HG03280 (cell line): ENCODE data around the gene CCNE1.

Experiments used
- ATAC-seq: cut with Tn5 transposase; IDR thresholded peaks from one replicate; pipeline ENCODE4 v1.9.1; 2021; ENCODE audit warnings: mild to moderate bottlenecking, moderate library complexity; ENCODE audit not compliant: unreplicated experiment

CCNE1 gene

GRCh38 chr19:29842471-29843179 is 30.8 kb downstream of the CCNE1 start:
- no peak for ATAC-seq

GRCh38 chr19:29843180-29844051 is 31.6 kb downstream of the CCNE1 start:
- ATAC-seq = no peak

GRCh38 chr19:29844891-29845573 is 33.2 kb downstream of the CCNE1 start:
- ATAC-seq = peak; percentile 75

- no peak for ATAC-seq
Measured at GRCh38 chr19:29845574-29846176, 33.9 kb downstream of the CCNE1 start.

GRCh38 chr19:29849208-29849607 is 37.4 kb downstream of the CCNE1 start:
- no peak for ATAC-seq

- no peak for ATAC-seq
Measured at GRCh38 chr19:29850482-29850881, 38.7 kb downstream of the CCNE1 start.

GRCh38 chr19:29851769-29852521 is 40.2 kb downstream of the CCNE1 start:
- peak; percentile 72 for ATAC-seq

- no peak for ATAC-seq
Measured at GRCh38 chr19:29854033-29854432, 42.2 kb downstream of the CCNE1 start.

GRCh38 chr19:29855087-29855486 is 43.3 kb downstream of the CCNE1 start:
- no peak for ATAC-seq

GRCh38 chr19:29855741-29856500 is 44.1 kb downstream of the CCNE1 start:
- no peak for ATAC-seq

GRCh38 chr19:29858000-29858596 is 46.3 kb downstream of the CCNE1 start:
- peak; percentile 55 for ATAC-seq

GRCh38 chr19:29858621-29859020 is 46.8 kb downstream of the CCNE1 start:
- no peak for ATAC-seq

GRCh38 chr19:29860492-29860891 is 48.7 kb downstream of the CCNE1 start:
- no peak for ATAC-seq

- ATAC-seq = no peak
Measured at GRCh38 chr19:29861574-29861973, 49.8 kb downstream of the CCNE1 start.

GRCh38 chr19:29866011-29866410 is 54.2 kb downstream of the CCNE1 start:
- no peak for ATAC-seq

- ATAC-seq = no peak
Measured at GRCh38 chr19:29867984-29868383, 56.2 kb downstream of the CCNE1 start.

GRCh38 chr19:29871143-29871542 is 59.4 kb downstream of the CCNE1 start:
- no peak for ATAC-seq

GRCh38 chr19:29872224-29872731 is 60.5 kb downstream of the CCNE1 start:
- no peak for ATAC-seq
